Choroid plexus epithelial cell (primary cell): ENCODE results near the gene ABCB11.
"Not testable (repeated sequence)": the region's sequence is repeated elsewhere in the genome, so short reads cannot be mapped to it uniquely, and the experiment has no call there.

Experiments
- DNase-seq: peaks from one replicate; pipeline ENCODE4 v3.0.0-alpha.2; 2010; ENCODE audit warnings: low read depth
- H3K4me3 ChIP-seq: 2 replicates; pipeline ENCODE4 v1.5.1; 2011; ENCODE audit warnings: low read depth, mild to moderate bottlenecking, control low read depth, low read length, moderate library complexity
- CTCF ChIP-seq: conservative IDR thresholded peaks from 2 replicates; pipeline ENCODE4 v1.5.1; 2011; ENCODE audit warnings: low read depth, mild to moderate bottlenecking, control low read depth, inconsistent platforms, low read length, moderate library complexity

The ABCB11 gene

GRCh38 chr2:169071455-169071854 is 40.3 kb upstream of the ABCB11 start:
- no peak overlapping the region for H3K4me3 ChIP-seq
- no peak for TF ChIP-seq CTCF
- no peak for DNase-seq

DNA sequence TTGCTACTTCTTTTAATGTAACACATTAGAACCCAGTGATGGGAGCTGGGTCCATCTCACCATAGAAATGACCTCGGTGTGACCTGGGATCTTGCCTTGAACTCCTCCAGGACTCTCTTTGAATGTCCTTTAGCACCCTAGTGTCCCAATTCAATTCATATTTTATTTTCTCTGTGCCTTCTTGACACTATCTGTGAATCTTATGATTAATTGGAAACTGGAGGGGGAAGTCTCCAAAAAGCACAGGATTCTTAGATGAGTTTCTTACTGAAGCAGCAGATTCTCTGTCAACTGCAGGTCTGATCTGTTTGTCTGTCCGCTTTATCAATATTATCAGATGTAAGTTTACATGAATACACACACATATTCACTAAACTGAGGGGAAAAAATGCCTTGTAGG is 38.7 kb upstream of the ABCB11 start:
- TF ChIP-seq CTCF, result no peak
- H3K4me3 ChIP-seq, result no peak overlapping the region
- DNase-seq, result no peak

DNA sequence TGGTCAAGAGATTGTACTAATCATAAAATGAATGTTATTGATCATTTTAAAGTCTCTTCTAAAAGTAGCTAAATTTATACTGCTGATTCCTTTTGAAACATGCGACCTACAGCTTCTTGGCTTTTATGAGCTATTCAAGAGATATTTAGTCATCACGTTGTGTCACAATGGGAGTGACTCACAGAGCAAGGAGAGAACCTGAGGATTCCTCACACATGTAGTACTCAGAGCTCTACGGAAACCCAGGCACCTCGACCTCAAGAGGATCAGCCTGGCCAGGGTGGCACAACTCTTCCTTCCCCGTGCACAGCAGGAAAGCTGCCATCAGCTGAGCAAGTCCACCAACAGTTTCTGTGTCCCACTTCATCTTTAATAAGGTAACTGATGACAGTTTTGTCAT is 38.2 kb upstream of the ABCB11 start, which contains the start of gene DHRS9:
Gene DHRS9 (plus strand): TSS at position 223 of the 400 bp plus-strand sequence. CDS start 12,019 bp downstream, outside the sequence.
- TF ChIP-seq CTCF, result no peak
- peak; percentile 88 for DNase-seq
- no peak within 1 kb of the TSS for H3K4me3 ChIP-seq

DNA sequence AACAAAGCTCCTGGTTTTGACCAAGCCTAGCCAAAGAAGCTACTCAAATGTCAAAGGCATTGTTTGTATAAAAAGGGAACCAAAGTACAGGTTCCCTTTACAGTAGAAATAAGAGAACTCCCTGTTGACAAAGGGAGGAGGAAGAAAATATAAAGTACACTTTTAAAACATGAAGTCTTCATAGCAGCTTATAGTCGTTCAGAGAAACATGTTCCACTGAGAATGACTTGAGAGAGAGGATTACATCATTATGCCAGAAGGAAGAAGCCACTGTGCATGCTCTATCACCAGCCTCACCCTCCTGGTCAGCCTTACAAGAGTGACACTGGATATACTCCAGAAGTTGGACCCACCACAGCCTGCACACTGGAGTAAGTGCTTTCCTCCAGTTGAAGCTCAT is 35.8 kb upstream of the ABCB11 start:
- H3K4me3 ChIP-seq, result no peak overlapping the region
- no peak for TF ChIP-seq CTCF
- no peak for DNase-seq

- no peak for TF ChIP-seq CTCF
- no peak overlapping the region for H3K4me3 ChIP-seq
- DNase-seq, result no peak
Observed at GRCh38 chr2:169065864-169066517, 34.9 kb upstream of the ABCB11 start.

DNA sequence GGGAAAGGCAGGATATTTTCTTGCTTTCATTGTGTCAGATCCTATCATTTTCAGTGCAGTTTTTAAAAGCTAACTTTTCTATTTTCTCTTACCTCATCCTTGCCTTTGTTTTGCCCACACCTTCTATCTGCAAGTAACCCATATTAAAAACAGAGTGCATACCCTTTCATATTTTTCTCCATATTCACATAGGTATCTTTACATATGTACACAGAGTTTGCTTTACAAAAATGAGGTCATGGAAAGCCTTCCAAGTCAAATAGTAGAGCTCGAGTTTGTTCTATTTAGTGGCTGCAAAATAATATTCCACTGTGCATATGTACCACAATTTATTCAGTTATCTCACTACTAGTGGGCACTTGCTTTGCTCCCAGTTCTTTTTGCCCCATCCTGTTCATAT is 34.3 kb upstream of the ABCB11 start:
- no peak for TF ChIP-seq CTCF
- no peak for DNase-seq

DNA sequence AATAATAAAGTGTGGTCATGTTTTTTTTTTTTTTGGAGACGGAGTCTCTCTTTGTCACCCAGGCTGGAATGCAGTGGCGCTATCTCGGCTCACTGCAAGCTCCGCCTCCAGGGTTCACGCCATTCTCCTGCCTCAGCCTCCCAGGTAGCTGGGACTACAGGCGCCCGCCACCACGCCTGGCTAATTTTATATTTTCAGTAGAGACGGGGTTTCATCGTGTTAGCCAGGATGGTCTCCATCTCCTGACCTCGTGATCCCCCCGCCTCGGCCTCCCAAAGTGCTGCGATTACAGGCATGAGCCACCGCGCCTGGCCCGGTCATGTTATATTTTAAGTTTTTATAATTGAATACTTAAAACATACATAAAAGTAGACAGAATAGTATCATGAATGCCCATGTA is 33.1 kb upstream of the ABCB11 start:
- H3K4me3 ChIP-seq, DNase-seq: not testable (repeated sequence)

More for the DNA sequence above, 34.3 kb upstream of the ABCB11 start:
- no peak overlapping the region for H3K4me3 ChIP-seq

- not testable (repeated sequence) for DNase-seq, H3K4me3 ChIP-seq
Observed at GRCh38 chr2:169054575-169054974, 23.5 kb upstream of the ABCB11 start.
